Activated naive CD4-positive, alpha-beta T cell treated with anti-CD3 and anti-CD28 coated beads, Interleukin-2, amount 50 U/mL, for 16 hours (primary cell): ENCODE results near the gene PGAM2.
"Not testable (repeated sequence)": the region's sequence is repeated elsewhere in the genome, so short reads cannot be mapped to it uniquely, and the experiment has no call there.

Experiments
- DNase-seq: peaks from one replicate; pipeline ENCODE4 v3.0.0-alpha.2; 2020

PGAM2 gene

GRCh38 chr7:44046321-44047061, 18.9 kb downstream of the PGAM2 start:
- no peak for DNase-seq

- DNase-seq, result no peak
Measured at GRCh38 chr7:44045226-44046014, 19.9 kb downstream of the PGAM2 start.

GRCh38 chr7:44044315-44045225, 20.8 kb downstream of the PGAM2 start, which contains the start of gene DBNL:
TSS of gene DBNL (plus strand) at chr7:44044702. CDS start at chr7:44044738, 36 bp downstream.
- DNase-seq, result peak; percentile 92

- DNase-seq, result no peak
Measured at GRCh38 chr7:44043902-44044301, 21.5 kb downstream of the PGAM2 start.

GRCh38 chr7:44042221-44042620, 23.1 kb downstream of the PGAM2 start:
- no peak for DNase-seq

GRCh38 chr7:44040493-44040891, 24.9 kb downstream of the PGAM2 start:
- DNase-seq, result peak; percentile 76

- DNase-seq, result not testable (repeated sequence)
Measured at GRCh38 chr7:44039800-44040492, 25.4 kb downstream of the PGAM2 start.

- peak; percentile 82 for DNase-seq
Measured at GRCh38 chr7:44038961-44039558, 26.3 kb downstream of the PGAM2 start.

- DNase-seq, result not testable (repeated sequence)
Measured at GRCh38 chr7:44038553-44038952, 26.8 kb downstream of the PGAM2 start.

GRCh38 chr7:44037951-44038350, 27.4 kb downstream of the PGAM2 start:
- DNase-seq, result not testable (repeated sequence)

GRCh38 chr7:44036364-44036763, 29.0 kb downstream of the PGAM2 start:
- DNase-seq, result peak; percentile 35

GRCh38 chr7:44033971-44034844, 31.2 kb downstream of the PGAM2 start:
- DNase-seq, result not testable (repeated sequence)

GRCh38 chr7:44032031-44032430, 33.3 kb downstream of the PGAM2 start:
- DNase-seq, result not testable (repeated sequence)

GRCh38 chr7:44031319-44031718, 34.0 kb downstream of the PGAM2 start:
- not testable (repeated sequence) for DNase-seq

- DNase-seq, result not testable (repeated sequence)
Measured at GRCh38 chr7:44030029-44030428, 35.3 kb downstream of the PGAM2 start.

- DNase-seq, result not testable (repeated sequence)
Measured at GRCh38 chr7:44029433-44029832, 35.9 kb downstream of the PGAM2 start.

- peak; percentile 24 for DNase-seq
Measured at GRCh38 chr7:44022796-44023467, 42.4 kb downstream of the PGAM2 start.

GRCh38 chr7:44022069-44022468, 43.3 kb downstream of the PGAM2 start:
- DNase-seq, result not testable (repeated sequence)

GRCh38 chr7:44019825-44020224, 45.5 kb downstream of the PGAM2 start:
- not testable (repeated sequence) for DNase-seq
